ENCODE data around the gene EXOSC2.
A peak's percentile ranks its signal among the peaks of the same experiment; 100 is the strongest.
"Not testable (repeated sequence)": the region's sequence is repeated elsewhere in the genome, so short reads cannot be mapped to it uniquely, and the experiment has no call there.

Gene EXOSC2

DNA sequence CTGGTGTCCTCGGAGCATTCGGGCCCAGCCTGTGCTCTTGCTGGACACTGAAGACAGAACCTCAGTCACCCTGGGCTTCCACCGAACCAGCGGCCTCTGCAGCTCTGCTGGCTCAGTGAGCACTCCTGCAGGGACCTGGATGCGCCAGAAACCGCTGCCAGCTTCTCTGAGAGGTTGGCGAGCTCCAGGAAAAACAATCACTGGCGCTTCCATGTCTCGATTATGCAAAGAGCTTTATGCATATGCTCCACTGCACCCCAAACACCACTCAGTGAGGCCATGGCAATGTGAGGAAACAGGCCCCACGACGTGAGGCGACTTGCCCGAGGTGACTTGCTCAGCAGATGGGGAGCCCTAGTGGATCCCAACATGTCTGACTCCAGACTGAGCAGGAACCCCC lies 18.2 kb upstream of the EXOSC2 start:
- in situ Hi-C loops (cut with HindIII; ENCODE audit: low sequenced_read_pairs): loop anchor here (25.0 kb wide), 1 partner anchor 187 kb away; no protein-coding TSS in a partner anchor
- H3K4me3 ChIP-seq (ENCODE audit: low read depth, low read length): no peak overlapping the region

DNA sequence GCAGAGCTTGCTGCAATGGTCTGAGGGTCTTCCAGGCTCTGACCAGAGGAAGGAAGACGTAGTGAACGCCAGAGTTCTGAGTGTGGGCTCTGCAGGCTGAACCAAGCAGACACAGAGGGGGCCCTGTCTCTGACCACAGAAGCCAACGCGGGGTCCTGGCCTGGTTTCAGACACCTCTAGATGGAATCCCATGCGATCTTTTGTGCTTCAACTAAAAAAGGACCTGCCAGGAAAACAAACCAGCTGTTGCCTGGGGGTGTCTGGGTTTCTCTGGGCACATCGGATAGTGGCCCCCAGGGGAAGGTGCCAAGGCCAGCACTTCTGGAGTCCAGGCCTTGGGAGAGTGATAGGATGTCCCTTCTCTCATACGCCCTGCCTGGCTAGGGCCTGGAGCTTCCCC lies 16.3 kb upstream of the EXOSC2 start:
- in situ Hi-C loops (cut with HindIII; ENCODE audit: low sequenced_read_pairs): loop anchor here (25.0 kb wide), 1 partner anchor 185 kb away; no protein-coding TSS in a partner anchor
- TF ChIP-seq, protein P1, sequence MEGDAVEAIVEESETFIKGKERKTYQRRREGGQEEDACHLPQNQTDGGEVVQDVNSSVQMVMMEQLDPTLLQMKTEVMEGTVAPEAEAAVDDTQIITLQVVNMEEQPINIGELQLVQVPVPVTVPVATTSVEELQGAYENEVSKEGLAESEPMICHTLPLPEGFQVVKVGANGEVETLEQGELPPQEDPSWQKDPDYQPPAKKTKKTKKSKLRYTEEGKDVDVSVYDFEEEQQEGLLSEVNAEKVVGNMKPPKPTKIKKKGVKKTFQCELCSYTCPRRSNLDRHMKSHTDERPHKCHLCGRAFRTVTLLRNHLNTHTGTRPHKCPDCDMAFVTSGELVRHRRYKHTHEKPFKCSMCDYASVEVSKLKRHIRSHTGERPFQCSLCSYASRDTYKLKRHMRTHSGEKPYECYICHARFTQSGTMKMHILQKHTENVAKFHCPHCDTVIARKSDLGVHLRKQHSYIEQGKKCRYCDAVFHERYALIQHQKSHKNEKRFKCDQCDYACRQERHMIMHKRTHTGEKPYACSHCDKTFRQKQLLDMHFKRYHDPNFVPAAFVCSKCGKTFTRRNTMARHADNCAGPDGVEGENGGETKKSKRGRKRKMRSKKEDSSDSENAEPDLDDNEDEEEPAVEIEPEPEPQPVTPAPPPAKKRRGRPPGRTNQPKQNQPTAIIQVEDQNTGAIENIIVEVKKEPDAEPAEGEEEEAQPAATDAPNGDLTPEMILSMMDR (IDR thresholded peaks at IDR 0.05; ENCODE audit: low read depth, low read length): no peak
- DNase-seq (ENCODE audit: low read depth, low spot score): no peak
- no peak overlapping the region for H3K4me3 ChIP-seq (ENCODE audit: low read depth, low read length)

More for the DNA sequence above, 18.2 kb upstream of the EXOSC2 start:
- TF ChIP-seq, protein P1 (IDR thresholded peaks at IDR 0.05; ENCODE audit: low read depth, low read length): no peak
- DNase-seq (ENCODE audit: low read depth, low spot score): no peak

DNA sequence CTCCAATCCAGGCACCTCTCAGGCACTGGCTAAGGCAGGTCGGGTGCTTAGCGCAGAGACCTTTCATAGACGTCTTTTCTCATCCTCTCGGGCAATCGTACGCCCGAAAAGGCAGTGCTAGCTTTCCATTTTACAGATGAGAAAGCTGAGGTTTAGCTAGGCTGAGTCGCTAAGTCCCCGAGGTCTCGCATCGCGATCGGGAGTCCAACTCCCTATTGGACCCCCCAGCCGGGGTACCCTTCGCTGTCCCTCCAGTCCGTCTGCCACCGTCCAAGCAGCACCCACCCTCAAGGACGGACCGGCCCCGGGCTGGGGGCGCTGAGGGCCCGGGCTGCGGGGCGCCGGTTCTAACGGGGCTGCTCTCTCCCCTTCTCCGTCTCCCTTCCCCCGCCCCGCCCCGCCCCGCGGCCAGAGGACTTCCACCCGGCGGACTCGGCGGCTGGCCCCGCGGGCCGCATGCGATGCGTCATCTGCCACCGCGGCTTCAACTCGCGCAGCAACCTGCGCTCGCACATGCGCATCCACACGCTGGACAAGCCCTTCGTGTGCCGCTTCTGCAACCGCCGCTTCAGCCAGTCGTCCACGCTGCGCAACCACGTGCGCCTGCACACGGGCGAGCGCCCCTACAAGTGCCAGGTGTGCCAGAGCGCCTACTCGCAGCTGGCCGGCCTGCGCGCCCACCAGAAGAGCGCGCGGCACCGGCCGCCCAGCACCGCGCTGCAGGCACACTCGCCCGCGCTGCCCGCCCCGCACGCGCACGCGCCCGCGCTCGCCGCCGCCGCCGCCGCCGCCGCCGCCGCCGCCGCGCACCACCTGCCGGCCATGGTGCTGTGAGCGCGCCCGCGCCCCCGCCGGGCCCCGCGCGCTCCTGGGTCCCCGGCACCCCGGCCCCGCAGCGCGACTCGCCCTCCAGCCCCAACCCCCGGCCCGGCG lies 12.5 kb upstream of the EXOSC2 start:
- H3K4me3 ChIP-seq (ENCODE audit: low read depth, low read length): peak overlapping the region; percentile 38
- in situ Hi-C loops (cut with HindIII; ENCODE audit: low sequenced_read_pairs): loop anchor here (25.0 kb wide), 1 partner anchor 181 kb away; no protein-coding TSS in a partner anchor
- peak; percentile 90 for DNase-seq (ENCODE audit: low read depth, low spot score)
- TF ChIP-seq, protein P1 (IDR thresholded peaks at IDR 0.05; ENCODE audit: low read depth, low read length): no peak

DNA sequence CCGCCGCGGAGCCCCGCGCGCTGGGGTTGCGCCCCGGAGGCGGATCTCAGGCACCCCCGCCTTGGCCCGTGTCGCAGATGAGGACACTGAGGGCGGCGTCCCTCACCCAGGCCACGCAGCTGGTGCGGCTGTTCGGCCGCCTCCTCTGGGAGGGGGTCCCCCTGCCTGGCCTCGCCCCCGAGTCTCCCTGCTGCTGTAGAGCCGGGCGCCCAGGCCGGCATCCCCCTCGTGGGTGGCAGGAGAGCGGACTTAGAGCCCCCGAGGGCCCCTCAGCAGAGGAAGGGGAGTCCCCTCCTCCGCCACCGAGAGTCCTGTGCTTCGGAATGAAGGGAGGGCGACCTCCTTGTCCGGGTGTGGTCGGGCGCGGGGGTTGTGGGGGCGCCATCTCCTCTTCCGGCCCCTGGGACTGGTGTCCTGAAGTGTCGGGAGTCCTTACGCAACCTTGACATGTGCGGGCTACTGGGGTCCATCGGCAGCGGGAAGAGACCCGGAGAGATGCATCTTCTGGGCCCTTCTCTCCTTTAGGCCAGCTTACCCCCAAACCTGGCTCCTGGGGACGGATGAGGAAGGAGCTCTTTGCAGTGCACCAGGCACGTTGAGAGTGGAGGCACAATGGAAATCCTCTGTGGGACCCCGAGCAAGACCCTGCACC lies 11.7 kb upstream of the EXOSC2 start:
- DNase-seq (ENCODE audit: low read depth, low spot score): no peak
- in situ Hi-C loops (cut with HindIII; ENCODE audit: low sequenced_read_pairs): loop anchor here (25.0 kb wide), 1 partner anchor 180 kb away; no protein-coding TSS in a partner anchor
- peak overlapping the region; percentile 35 for H3K4me3 ChIP-seq (ENCODE audit: low read depth, low read length)
- TF ChIP-seq, protein P1 (IDR thresholded peaks at IDR 0.05; ENCODE audit: low read depth, low read length): no peak

DNA sequence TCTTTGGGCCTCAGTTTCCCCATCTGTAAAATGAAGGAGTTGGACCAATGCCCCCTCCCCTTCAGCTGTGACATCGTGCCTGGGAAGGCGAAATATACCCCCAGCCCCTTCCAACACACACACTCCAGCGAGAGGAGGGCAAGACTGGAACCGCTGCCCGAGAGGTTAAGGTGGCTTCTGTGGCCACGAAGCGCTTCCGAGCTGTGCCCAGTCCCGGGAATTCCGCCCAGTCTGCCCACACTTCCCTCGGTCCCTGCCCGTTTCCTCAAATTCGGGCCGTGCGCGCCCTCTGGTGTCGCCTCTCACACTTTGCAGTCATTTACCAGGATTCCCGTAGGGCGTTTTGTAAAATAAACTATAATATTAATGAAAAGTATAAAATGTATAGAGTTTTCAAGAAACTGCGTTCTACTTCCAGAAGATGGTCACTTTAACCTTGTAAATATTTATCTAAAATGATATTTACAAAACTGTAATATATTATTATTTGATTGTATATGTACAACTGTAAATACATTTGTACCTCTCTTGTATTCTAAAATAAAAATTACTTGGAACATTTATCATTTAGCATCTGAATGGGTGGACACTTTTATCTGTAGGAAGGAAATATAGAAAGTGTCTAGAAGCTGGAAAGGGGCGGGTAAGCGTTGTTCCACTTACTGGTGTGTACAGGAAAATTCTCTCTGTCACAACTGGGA lies 11.0 kb upstream of the EXOSC2 start:
- H3K4me3 ChIP-seq (ENCODE audit: low read depth, low read length): peak overlapping the region; percentile 35
- in situ Hi-C loops (cut with HindIII; ENCODE audit: low sequenced_read_pairs): loop anchor here (25.0 kb wide), 1 partner anchor 180 kb away; no protein-coding TSS in a partner anchor
- TF ChIP-seq, protein P1 (IDR thresholded peaks at IDR 0.05; ENCODE audit: low read depth, low read length): peak; percentile 82
- DNase-seq (ENCODE audit: low read depth, low spot score): peak; percentile 69

DNA sequence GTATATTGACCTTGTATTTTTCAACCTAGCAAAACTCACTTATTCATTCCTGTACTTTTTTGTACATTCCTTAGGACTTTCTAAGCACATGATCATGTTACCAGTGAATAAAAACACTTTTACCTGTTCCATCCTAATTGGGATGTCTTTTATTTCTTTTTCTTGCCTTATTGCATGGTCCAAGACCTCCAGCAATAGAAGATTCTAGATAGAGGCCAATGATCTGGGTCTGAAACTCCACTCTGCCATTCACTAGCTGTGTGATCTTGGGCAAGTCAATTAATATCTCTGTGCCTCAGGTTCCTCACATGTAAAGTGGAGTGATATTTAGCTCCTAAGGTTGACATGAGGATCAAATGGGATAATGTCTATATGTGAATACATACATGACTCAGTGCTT lies 8.5 kb upstream of the EXOSC2 start:
- in situ Hi-C loops (cut with HindIII; ENCODE audit: low sequenced_read_pairs): loop anchor here (25.0 kb wide), 1 partner anchor 177 kb away; no protein-coding TSS in a partner anchor
- TF ChIP-seq, protein P1 (IDR thresholded peaks at IDR 0.05; ENCODE audit: low read depth, low read length): no peak
- DNase-seq (ENCODE audit: low read depth, low spot score): no peak
- H3K4me3 ChIP-seq (ENCODE audit: low read depth, low read length): no peak overlapping the region

DNA sequence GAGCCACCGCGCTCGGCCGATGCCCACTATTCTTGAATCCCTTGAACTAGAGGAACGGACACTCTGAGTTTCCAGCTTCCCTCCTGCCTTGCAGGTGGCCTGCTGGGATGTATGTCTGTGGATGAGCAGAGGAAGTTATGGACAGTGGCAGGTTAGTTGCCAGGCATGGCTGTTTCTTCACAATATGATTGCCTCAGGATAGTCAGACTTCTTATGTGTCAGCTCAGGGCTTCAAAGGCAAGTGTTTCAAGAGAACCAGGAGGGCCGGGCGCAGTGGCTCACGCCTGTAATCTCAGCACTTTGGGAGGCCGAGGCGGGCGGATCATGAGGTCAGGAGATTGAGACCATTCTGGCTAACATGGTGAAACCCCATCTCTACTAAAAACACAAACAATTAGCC lies 7.6 kb upstream of the EXOSC2 start:
- H3K4me3 ChIP-seq (ENCODE audit: low read depth, low read length); DNase-seq (ENCODE audit: low read depth, low spot score): not testable (repeated sequence)
- in situ Hi-C loops (cut with HindIII; ENCODE audit: low sequenced_read_pairs): loop anchor here (25.0 kb wide), 1 partner anchor 176 kb away; no protein-coding TSS in a partner anchor

Data from astrocyte of the spinal cord (primary cell).